ENCODE measurements around the gene CETN3. TPM values are rescaled to one million over a fixed set of nuclear protein-coding genes. Genes with fewer than 3 reads are reported as not detected.
A peak's percentile ranks its signal among the peaks of the same experiment; 100 is the strongest.

Gene CETN3
- total and polyA plus RNA-seq, 2 of the 13 experiments (the other 11 are each of a cell fraction or from before 2014, with no cell fraction given): 15.4 to 71.5 TPM

GRCh38 chr5:90409318-90410177 lies at the start of gene CETN3 (continued):
- TF ChIP-seq CERS6 (CRISPR knock-in tag; IDR thresholded peaks at IDR 0.05) (no peak), PRDM4 (CRISPR knock-in tag; IDR thresholded peaks at IDR 0.05; ENCODE audit: borderline replicate concordance) (no peak; the same call in 1 of the 2 replicates), NFE2 (CRISPR knock-in tag; IDR thresholded peaks at IDR 0.05) (no peak), KDM4B (CRISPR knock-in tag; IDR thresholded peaks at IDR 0.05) (0 out of 2 replicates have a peak, but pooled peaks have one; percentile 77), GTF3A (CRISPR knock-in tag; conservative IDR thresholded peaks at IDR 0.05) (0 out of 2 replicates have a peak, but pooled peaks have one; percentile 44), ZNF850 (CRISPR knock-in tag; conservative IDR thresholded peaks at IDR 0.05) (no peak), ZNF639 (CRISPR knock-in tag; conservative IDR thresholded peaks at IDR 0.05) (0 out of 2 replicates have a peak, but pooled peaks have one; percentile 56), MAFF (IDR thresholded peaks at IDR 0.05; ENCODE audit: low read depth, low read length) (0 out of 2 replicates have a peak, but pooled peaks have one; percentile 9), ZBTB7A (CRISPR knock-in tag; IDR thresholded peaks at IDR 0.05) (peak; percentile 46; the same call in 1 of the 2 replicates), FOSL2 (CRISPR knock-in tag; IDR thresholded peaks at IDR 0.05) (peak; percentile 56), ZNF142 (CRISPR knock-in tag; IDR thresholded peaks at IDR 0.05) (peak; percentile 86), SMARCE1 (IDR thresholded peaks at IDR 0.05; ENCODE audit: borderline replicate concordance) (no peak), FOXC1 (CRISPR knock-in tag; IDR thresholded peaks at IDR 0.05; ENCODE audit: borderline replicate concordance) (no peak), SPEN (CRISPR knock-in tag; IDR thresholded peaks at IDR 0.05; ENCODE audit: low read depth) (peak; percentile 65), IKZF1 (IDR thresholded peaks at IDR 0.05) (no peak), HOXA3 (CRISPR knock-in tag; IDR thresholded peaks at IDR 0.05) (peak; percentile 56), MZF1 (CRISPR knock-in tag; IDR thresholded peaks at IDR 0.05; ENCODE audit: borderline replicate concordance) (no peak), FOXM1 (CRISPR knock-in tag; IDR thresholded peaks at IDR 0.05) (no peak), HMGA1 (CRISPR knock-in tag; conservative IDR thresholded peaks at IDR 0.05) (no peak)

Data from HepG2 (cell line).